HG03571 (cell line): ENCODE measurements around the gene IGF1R.

Experiments
- ATAC-seq: cut with Tn5 transposase; IDR thresholded peaks from one replicate; pipeline ENCODE4 v1.9.1; 2021; ENCODE audit not compliant: unreplicated experiment

IGF1R gene

DNA sequence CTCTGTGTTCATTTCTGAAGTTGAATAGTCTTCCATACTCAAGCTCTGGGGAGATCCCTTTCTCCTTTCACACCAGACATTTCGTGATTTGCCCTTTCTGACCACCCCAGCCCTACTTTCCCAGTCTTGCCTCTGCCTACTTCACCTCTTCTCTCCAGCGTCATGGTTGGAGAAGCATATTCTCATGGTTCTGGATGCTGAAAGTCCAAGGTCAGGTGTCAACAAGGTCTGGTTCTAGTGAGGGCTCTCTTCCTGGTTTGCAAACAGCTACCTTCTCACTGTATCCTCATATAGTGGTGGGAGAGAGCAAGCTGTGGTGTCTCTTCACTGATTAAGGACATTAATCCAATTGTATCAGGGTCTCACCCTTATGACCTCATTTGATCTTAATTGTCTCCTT is 169.4 kb downstream of the IGF1R start:
- ATAC-seq: no peak

DNA sequence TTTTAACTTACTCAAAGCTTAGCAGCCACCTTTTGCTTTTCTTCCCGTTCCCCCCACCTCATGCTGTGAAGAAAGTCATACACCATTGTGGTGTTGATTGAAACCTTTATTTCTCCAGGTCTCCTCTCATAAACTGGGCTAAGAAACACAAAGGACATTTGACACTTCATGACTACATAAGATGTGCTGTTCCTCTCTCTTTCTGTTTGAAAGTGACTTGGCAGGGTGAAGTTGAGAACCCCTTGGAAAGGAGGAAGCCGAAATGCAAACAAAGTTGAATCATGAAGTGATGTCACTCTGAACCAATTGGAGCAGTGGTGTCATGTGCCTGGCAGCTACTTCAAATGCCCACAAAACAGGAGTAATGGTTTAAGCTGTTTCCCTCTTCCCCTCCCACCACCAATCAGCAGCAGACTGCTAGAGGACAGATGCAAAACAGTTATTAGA is 174.7 kb downstream of the IGF1R start:
- ATAC-seq: no peak

DNA sequence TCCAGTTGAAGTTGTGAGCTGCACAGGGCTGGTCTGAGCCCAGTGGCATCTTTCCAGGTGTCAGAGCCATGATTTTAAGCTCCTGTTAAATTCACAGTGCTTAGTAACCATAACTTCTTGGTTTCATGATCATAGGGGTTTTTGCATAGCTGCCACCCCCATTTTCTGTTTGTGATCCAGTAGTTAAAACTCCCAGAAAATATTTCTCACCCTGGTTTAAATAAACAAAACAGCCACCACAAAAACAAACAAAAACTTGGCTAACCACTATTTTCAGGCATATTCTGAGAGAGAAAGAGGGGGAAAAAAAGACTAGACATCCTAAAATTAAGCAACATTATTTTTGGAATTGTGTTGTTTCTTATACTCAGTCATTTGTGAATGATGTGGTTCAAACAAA is 175.3 kb downstream of the IGF1R start:
- no peak for ATAC-seq

DNA sequence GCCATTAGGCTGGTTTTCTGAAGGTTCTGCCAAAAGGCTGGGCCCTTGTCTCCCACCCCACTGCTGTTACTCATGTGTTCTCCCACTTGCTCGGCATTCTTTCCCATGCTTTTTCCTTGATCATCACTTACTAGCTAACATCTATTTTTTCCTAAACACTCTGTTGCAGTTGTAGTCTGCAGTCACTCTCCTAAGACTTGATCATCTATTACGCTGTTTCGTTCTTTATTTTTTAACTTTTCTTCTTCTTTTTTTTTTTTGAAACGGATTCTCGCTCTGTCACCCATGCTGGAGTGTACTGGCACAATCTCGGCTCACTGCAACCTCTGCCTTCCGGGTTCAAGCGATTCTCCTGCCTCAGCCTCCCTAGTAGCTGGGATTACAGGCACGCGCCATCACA is 176.3 kb downstream of the IGF1R start:
- ATAC-seq: no peak

DNA sequence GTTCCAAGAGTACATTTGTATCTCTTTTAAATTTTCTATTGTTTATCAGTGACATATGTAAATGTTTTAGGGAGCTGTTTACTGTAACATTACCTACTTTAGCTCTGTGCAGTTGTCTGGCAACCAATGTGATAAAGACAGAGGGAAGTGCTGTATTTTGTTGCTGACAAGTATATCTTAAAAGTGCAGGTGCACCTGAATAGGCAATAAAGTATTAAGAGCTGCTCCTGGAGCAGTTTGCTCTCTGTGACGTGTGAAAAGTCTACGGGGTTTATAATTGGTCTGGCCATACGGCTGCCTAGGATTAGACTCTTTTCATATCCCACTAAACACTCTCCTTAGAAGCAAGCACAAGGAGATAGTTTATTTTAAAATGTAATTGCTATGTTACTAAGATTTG is 178.3 kb downstream of the IGF1R start:
- ATAC-seq: no peak

DNA sequence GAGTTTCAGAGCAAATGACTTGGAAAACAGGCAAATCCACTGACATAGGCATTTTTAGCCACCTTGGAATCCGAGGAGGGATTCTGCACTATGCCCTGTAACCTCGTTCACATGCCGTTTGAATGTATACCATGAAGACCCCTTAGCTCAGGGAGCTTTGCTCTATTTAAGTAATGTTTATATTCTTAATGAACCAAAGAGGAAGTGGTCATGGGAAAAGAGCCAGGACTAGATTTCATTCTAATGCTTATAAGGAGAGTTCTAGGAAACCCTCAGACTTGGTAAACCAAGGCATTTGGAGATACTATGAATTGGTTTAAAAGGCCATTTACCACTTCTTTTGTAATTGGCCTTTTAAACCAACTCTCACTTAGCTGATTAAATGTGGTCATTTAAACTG is 178.9 kb downstream of the IGF1R start:
- ATAC-seq: no peak

DNA sequence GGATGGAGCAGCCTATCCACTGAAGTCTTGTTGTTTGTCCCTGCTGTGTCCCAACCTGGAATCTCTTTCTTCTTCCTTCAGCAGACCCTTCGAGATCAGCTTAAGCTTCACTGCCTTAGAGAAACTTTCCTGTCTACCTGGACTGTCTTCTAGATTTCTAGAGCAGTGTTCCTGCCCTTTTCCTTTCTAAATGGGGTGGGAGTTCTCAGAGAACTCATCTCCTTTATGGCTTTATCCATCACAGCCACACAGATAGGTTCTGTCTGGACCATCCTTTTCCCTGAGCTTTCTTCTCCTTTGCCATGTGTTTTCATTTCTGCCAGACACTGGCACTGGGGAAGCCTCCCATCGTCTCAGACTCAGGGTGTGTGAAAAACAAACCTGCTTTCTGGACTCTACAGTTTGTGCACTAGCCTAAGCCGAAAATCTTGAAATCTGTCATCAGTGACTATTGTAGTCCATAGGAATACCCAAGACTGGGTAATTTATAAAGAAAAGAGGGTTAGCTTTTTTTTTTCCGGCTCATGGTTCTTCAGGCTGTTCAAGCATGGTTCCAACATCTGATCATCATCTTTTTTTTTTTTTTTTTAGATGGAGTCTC is 181.8 kb downstream of the IGF1R start:
- no peak for ATAC-seq

DNA sequence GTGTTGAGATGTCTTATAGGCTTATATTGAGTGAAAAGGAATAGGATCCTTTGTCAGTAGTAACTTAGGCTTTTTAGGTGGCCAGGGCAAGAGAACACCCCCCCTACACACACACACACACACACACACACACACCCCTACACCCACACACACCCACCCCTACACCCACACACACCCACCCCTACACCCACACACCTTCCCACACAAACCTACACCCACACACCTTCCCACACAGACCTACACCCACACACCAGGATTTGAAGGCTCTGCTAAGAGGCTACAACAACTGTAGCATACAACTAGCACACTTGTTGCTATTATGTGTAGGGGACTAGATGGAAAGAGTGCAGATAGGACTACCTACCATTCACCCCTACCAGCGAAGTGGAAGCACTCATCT is 186.6 kb downstream of the IGF1R start:
- no peak for ATAC-seq

DNA sequence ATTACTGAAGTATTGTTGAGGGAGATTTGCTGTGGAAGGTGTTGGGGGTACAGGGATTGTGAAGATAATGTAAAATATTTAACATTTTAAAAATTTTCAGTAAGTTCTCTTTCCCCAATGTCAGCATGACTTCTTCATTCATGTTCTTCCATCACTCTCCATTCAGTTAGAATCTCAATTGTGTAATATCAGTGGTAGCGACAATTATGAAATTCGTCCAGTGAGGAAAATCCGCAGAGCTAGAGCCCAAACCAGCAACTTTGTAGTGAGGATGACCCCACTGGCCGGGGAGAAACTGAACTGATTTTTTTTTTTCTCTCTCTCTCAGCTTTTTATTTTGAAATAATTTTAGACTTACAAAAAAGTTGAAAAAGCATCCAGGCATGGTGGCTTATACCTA is 187.5 kb downstream of the IGF1R start:
- no peak for ATAC-seq

DNA sequence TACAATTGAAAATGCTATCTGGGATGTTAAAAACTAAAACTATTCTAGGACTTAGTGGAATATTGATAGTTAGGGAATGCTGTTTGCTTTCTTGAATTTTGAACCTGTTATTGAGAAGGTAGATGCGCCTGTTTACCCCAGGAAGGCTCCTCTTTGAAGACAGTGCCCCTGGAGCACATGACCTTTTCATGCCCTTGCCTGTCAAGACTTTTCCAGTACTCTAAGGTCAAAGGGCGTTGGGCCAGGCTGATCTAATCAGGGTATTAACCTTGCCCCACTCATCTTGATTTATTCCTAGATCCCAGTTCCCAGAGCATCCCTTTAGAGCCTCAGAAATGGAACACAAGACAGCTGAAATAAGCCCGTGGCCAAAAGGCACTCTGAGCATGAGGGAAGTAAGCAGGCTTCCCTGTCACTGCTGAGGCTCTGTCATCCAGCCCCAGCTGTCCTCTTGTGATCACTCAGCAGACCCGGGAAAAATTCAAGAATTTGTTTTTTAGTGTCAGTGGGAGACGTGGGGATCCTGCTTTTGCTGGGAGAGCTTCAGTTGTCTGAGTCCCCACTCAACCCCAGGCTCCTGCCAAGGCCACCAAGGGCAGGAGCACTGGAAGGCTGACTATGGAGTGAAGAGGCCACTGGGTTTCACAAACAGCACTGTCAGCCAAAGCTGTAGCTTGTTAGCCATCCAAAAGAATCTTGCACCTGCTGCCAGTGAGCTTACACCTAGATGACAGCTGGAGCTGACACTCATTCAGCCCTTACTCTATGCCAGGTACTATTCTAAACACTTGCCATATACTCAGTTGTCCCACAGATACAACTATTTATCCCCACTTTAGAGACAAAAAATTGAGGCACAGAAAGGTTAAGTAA is 190.3 kb downstream of the IGF1R start:
- ATAC-seq: no peak

DNA sequence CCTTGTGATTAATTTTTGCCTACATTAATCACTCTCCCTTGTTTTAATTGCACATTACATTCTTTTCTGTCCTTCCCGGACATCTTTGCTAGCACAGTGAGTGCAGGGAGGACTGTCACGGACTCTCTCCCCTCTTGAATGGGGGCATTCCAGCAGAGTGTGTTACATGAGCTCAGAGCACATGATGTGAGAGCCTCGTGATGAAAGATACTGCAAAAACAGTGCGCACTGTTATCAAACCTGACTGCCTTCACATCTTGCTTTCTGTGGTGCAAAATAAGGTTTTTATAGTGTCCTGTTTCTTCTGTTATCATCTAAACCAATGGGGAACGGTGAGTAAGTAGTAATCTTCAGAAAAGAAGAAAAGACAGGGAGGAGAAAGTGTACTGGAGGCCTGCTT is 191.7 kb downstream of the IGF1R start:
- no peak for ATAC-seq

DNA sequence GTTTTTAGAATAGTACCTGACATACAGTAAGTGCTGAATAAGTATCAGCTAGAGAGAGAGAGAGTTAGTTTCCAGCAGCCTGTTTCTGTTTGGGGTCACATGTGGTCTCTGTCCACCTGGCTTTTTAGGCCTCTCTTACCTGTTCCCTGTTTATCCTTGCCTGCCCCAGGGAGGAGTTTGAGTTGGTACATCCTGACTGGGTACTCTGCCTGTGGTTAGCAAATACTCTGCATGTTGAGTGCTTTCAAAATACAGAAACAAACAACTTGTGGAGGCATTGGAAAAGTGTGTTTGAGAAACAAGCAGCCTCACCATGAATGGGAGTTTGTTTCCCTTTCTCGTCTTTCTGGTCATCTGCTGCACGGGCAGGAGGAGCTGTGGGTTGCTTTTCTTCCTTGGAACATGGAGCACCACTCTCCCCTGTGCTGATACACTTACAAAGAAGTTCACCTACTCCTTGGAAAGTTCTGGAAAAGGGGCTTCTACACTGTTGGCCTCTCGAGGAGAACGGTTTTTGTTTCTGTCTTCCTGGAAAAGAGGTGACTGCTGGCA is 193.2 kb downstream of the IGF1R start:
- ATAC-seq: no peak

DNA sequence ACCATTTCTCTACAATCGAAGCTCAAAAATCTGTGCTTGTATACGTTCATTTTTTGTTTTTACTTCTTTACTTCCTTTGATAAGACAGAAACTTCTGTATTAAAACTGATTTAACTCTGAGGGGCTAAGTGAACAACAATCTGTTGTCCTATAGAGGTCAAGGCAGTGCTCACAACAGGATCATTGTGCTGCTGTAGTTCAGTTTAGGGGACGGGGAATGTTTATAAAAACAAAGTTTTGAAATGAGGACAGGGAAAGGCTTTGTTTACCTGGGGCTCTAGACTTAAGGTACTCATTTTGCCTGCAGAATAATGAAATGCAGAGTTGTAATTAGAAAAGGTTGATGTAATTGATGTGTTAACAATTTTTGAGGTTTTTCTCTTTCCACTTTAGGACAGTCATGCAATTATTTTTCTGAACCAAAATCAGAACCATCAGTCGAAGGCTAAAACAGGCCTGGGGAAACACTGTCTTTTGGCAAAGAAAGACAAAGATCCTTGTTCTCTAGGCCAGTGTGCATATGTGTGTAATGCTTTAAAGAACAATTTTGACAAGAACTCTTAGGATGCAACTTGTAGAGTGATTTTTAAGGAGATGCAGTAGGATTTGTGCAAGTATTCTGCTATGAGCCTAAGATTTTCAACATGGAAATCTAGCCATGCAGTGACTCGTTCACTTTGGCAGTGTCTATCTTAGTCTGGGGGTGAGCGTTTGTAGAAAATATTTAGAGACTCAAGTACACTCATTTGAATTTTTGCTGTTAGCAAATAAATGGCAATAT is 194.0 kb downstream of the IGF1R start:
- no peak for ATAC-seq

DNA sequence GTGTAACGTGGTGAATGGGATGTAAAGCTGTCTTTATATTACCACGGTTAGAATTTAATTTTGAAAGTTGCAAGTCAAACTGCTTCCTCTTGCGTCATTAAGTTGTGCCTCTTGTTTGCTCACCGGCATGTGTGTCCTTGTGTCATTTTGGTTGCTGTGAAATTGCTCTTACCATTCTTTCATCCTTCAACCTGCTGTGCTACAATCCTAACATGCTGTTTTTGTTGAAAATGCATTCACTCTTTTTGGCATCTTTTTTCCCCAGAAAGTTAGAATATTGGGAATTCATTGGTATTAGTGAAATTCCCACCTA is 194.6 kb downstream of the IGF1R start:
- no peak for ATAC-seq

DNA sequence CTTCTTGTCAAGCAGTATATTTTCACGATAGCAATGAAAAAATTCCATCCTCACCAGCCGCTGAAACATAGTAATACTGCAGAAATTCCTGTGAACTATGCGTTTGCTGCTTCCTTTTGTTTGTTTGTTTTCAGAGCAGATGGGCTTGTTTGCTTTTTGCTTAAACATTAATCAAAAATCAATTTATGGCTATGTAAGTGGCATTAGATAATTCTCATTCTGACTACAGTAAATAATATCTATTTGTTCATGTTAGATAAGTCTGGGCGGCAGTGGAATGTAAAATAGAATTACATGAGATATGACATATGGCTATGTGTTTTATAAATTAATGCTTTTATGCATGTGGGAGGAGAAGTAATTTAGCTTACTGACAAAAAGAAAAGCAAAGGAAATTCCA is 195.5 kb downstream of the IGF1R start:
- ATAC-seq: no peak

DNA sequence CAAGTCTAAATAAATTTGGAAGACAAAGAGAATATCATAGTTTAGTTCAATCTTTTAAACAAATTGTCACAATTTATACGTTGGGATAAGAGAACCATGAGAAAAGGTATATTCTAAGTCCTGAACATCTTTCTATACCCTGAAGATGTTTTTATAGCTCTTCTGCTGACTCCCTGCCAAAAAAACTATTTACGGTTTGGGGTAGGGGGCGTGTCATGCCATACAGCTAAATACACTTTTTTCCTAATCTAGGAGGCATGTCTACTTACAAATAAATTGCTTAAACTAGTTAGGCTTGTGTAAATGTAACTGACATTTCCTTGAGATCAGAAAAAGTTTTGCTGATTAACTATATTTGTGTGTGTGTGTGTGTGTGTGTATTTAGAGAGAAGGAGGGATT is 195.9 kb downstream of the IGF1R start:
- no peak for ATAC-seq

DNA sequence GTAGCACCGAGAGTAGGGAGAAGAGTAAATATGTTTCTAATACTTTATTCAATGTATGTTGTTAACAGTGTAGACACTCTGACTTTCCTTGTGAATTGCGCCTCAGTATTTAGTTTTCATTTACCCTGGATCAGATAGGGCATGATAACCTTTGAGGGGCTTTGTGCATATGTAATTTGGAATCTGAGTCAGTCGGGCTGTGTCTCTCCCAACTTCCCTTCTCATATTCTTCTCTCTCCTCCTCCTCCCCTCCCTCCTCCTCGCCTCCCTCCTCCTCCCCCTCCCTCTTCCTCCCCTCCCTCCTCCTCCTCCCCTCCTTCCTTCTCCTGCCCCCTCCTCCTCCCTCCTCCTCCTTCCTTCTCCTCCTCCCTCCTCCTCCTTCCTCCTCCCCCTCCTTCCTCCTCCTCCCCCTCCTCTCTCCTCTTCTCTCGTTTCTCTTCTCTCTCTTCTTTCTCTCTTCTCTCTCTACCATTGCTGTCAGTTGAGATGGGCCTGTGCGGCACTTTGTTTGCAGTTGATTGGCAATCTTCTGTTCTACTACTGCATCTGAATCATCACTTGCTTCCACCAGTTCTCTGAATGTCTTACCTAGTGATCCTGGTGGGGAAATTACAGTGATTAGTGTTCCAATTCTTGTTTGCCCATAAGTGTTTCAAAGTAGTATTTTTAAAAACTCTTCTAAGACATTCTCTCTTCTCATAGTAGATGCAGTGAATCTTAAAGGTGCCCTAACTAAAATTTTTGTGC is 197.0 kb downstream of the IGF1R start:
- ATAC-seq: no peak

DNA sequence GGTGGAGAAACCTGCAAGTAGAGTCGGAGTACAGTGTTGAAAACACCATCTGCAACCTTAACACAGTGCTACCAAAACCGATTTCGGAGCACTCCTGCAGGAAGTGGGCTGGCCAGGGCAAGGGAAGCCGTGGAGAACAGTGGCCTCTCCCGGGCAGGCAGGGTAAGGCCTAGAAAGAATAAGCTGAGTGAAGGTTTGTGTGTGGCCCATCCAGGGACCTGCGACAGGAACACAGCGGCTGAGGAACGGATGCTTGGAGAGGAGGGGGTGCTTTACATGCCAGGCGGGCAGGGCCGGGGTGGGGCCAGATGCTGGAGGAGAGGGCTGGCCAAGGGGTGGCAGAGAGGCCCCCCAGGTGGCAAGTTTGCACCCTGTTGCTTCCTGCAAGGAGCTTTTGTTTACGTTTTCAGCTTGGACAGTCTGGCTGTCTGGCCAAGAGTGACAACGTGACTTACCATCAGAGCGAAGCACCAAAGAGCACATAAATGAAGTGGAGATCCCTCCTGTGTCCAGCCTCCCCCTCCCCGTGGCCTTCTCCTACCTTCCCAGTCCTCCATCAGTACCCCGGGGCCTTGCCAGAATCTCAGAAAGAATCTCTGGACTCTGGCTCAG is 202.7 kb downstream of the IGF1R start:
- peak; percentile 28 for ATAC-seq

DNA sequence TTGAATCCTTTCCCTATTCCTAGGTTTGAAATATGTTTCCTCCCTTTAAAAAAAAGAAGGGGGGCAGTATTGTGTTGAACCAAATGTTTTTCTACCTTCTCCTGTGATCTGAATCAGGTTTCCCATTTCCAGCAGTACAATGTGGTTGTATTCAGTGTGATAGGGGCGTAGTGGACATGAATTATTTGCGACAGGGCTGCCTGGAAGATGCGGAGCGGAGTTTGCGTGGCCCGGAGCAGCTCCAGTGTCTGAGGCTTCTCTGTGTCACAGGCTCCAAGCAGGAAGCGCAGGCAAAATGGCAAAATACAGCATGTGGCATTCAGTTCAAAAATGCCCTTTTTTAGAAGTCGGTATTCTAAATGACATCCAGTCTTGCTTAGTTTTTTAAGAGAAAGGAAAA is 204.8 kb downstream of the IGF1R start:
- peak; percentile 28 for ATAC-seq

DNA sequence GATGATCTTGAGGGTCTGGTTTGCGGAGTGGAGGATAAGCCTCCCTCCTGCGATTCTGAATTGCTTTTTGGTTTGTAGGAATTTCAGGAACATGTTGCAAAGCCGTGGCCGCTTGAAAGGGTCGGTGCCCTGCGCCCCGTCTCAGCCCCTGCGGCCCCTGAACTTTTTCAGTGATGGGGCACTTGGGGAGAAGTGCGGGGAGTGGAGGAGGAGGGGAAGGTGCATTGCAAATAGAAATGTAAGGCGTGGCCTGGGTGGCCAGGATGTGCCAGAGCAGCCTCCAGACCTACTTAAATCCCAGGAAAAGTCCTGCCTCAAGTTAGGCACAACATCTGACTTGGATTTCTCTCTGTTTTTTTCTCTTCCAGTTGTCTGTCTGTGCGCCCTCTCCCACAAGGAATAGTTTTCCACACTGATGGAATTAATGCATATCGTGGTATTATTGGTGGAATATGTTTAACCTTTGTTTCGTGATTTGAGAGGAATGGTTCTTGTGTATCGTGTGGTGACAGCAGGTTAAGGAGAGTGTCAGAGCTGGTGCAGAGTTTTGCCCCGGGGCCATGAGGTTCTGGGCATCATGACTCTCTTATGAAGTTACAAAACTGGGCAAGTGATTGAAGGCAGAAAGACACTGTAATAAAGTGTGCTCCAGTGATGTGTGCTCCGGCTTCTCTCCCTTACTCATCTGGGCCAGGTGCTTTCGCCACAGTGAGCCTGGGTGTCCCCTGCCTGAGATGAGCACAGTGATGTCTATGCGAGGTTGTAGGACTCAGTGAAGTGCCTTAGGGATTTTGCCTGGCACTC is 205.5 kb downstream of the IGF1R start:
- ATAC-seq: no peak
